Caco-2 (cell line): ENCODE results near the gene PHLDB1. TPM values are rescaled to one million over a fixed set of nuclear protein-coding genes. Genes with fewer than 3 reads are reported as not detected.
A peak's percentile ranks its signal among the peaks of the same experiment; 100 is the strongest.

Experiments used
- BruUV-seq: library from RNA; stranded (reverse); fragments of 400-500 nt; replicated peaks from 2 replicates; lab custom pipeline; 2021; lab: Mats Ljungman, UMichigan
- CTCF ChIA-PET: fragments of 300-600 bp; sonication (Branson Sonifier 250); formaldehyde crosslinking; loops from one replicate; lab custom pipeline; 2022; ENCODE audit warnings: antibody characterized with exemption; lab: Charles Lee
- POLR2A ChIA-PET: fragments of 300-600 bp; sonication (Branson Sonifier 250); formaldehyde crosslinking; loops from one replicate; lab custom pipeline; 2022; ENCODE audit warnings: antibody characterized with exemption; lab: Charles Lee
- DNase-seq, 2 experiments: peaks; one replicate each; pipeline versions ENCODE4 v3.0.0 to v3.0.0-alpha.2; 2020 to 2022
- H3K27me3 ChIP-seq: replicated peaks from 2 replicates; pipeline ENCODE4 v1.6.0; 2011; ENCODE audit warnings: low read length; ENCODE audit not compliant: control insufficient read depth, insufficient read depth
- H3K36me3 ChIP-seq: 2 replicates; pipeline ENCODE4 v1.5.1; 2011; ENCODE audit warnings: low read length; ENCODE audit not compliant: control insufficient read depth, insufficient read depth
- H3K4me1 ChIP-seq: fragments of 250-450 bp; sonication (Bioruptor Pico); 2 replicates; pipeline ENCODE4 v1.5.1; 2020; ENCODE audit warnings: mild to moderate bottlenecking
- H3K4me3 ChIP-seq: 2 replicates; pipeline ENCODE4 v1.5.1; 2011; ENCODE audit warnings: low read depth, mild to moderate bottlenecking, control low read depth, low read length
- H3K9me3 ChIP-seq: fragments of 250-450 bp; sonication (Bioruptor Pico); 2 replicates; pipeline ENCODE4 v1.5.1; 2020; ENCODE audit warnings: mild to moderate bottlenecking, moderate library complexity
- H3K27ac Mint-ChIP-seq: one replicate; pipeline ENCODE4 v1.8.0; 2022; ENCODE audit warnings: mixed read lengths; ENCODE audit not compliant: unreplicated experiment
- H3K27me3 Mint-ChIP-seq: one replicate; pipeline ENCODE4 v1.8.0; 2022; ENCODE audit warnings: mixed read lengths; ENCODE audit not compliant: insufficient read depth, unreplicated experiment
- H3K36me3 Mint-ChIP-seq: one replicate; pipeline ENCODE4 v1.8.0; 2022; ENCODE audit warnings: mild to moderate bottlenecking, mixed read lengths; ENCODE audit not compliant: insufficient read depth, unreplicated experiment
- H3K4me1 Mint-ChIP-seq: one replicate; pipeline ENCODE4 v1.8.0; 2022; ENCODE audit warnings: low read depth, mixed read lengths; ENCODE audit not compliant: unreplicated experiment
- H3K4me3 Mint-ChIP-seq: one replicate; pipeline ENCODE4 v1.8.0; 2022; ENCODE audit warnings: mild to moderate bottlenecking, moderate library complexity, mixed read lengths; ENCODE audit not compliant: unreplicated experiment
- H3K9me3 Mint-ChIP-seq: one replicate; pipeline ENCODE4 v1.8.0; 2022; ENCODE audit warnings: mixed read lengths; ENCODE audit not compliant: unreplicated experiment
- intact Hi-C: fragments of 100-400 bp; cut with micrococcal nuclease; formaldehyde crosslinking; loops from one replicate; pipeline ENCODE4 v1.10.0; 2022; ENCODE audit not compliant: unreplicated experiment
- microRNA-seq: library from miRNA; unstranded; fragments of <30 nt; microRNA quantifications from one replicate; pipeline ENCODE4 v1.2.0, GENCODE V29; 2022
- total RNA-seq: library from RNA; stranded (reverse); gene quantifications from 2 replicates; pipeline ENCODE4 v1.2.3, GENCODE V29; 2022
- TF ChIP-seq, protein P1 (sequence below), 2 experiments: fragments of 200-600 bp in 1 of 2; IDR thresholded peaks; 1 replicate in 1 of 2; 2 replicates in 1 of 2; pipeline versions ENCODE4 v1.5.1 to v1.8.0; 2011 to 2022; ENCODE audit warnings: antibody characterized with exemption in 1 of 2, control low read depth in 1 of 2, inconsistent platforms in 1 of 2, low read depth in 1 of 2, low read length in 1 of 2, mild to moderate bottlenecking in 1 of 2, moderate library complexity in 1 of 2; ENCODE audit not compliant: insufficient read depth in 1 of 2, severe bottlenecking in 1 of 2, unreplicated experiment in 1 of 2

The PHLDB1 gene
- total RNA-seq, 1 experiment from 2014 or later, result 72.1 TPM

DNA sequence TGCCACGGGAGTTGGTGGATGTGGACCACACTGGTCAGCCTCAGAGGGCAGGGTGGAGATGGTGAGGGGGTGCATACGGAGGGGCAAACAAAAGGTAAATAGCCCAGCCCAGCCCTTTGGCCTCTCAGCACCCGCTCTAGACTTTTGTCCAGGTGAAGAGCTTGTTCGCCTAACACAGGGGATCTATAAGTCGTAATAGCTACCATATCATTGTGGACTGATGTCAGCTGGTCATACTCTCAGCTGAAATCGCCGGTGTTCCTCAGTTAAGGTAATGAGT, 99.1 kb downstream of the PHLDB1 start:
- H3K4me3 ChIP-seq, result no peak overlapping the region
- no TSS peak for BruUV-seq
- H3K4me1 ChIP-seq, result peaks cover 5% of the 10 kb centered on the region; the same call in 1 of the 2 replicates
- CTCF ChIA-PET, result no interaction called here
- Mint-ChIP-seq H3K4me3 (no peak overlapping the region), H3K9me3 (no peaks in the 10 kb centered on the region), H3K36me3 (no peaks in the 10 kb centered on the region), H3K27ac (peak overlapping the region; percentile 15), H3K4me1 (no peaks in the 10 kb centered on the region), H3K27me3 (no peaks in the 10 kb centered on the region)
- H3K27me3 ChIP-seq, result no peaks in the 10 kb centered on the region
- no peaks in the 10 kb centered on the region for H3K36me3 ChIP-seq
- no peak for DNase-seq
- H3K9me3 ChIP-seq, result no peaks in the 10 kb centered on the region
- TF ChIP-seq, protein P1, sequence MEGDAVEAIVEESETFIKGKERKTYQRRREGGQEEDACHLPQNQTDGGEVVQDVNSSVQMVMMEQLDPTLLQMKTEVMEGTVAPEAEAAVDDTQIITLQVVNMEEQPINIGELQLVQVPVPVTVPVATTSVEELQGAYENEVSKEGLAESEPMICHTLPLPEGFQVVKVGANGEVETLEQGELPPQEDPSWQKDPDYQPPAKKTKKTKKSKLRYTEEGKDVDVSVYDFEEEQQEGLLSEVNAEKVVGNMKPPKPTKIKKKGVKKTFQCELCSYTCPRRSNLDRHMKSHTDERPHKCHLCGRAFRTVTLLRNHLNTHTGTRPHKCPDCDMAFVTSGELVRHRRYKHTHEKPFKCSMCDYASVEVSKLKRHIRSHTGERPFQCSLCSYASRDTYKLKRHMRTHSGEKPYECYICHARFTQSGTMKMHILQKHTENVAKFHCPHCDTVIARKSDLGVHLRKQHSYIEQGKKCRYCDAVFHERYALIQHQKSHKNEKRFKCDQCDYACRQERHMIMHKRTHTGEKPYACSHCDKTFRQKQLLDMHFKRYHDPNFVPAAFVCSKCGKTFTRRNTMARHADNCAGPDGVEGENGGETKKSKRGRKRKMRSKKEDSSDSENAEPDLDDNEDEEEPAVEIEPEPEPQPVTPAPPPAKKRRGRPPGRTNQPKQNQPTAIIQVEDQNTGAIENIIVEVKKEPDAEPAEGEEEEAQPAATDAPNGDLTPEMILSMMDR (IDR thresholded peaks at IDR 0.05; ENCODE audit: insufficient read depth in 1 of 2, low read depth in 1 of 2, low read length in 1 of 2, severe bottlenecking in 1 of 2, unreplicated experiment in 1 of 2), result no peak
- POLR2A ChIA-PET, result no interaction called here
- intact Hi-C loops, result no loop called here

Small RNA genes lying within 50 kb of the gene (microRNA-seq; reads per million reads assigned to microRNA genes)
- gene MIR6716, result not detected

Other genes starting within 250 kb of the PHLDB1 start
- gene UBE4A, start 248.0 kb upstream of the PHLDB1 start, total RNA-seq, result 103 and 106 TPM in 2 replicates
- 537 and 576 TPM in 2 replicates for gene ATP5MG, start 206.0 kb upstream of the PHLDB1 start, total RNA-seq
- 93.9 and 107 TPM in 2 replicates for gene KMT2A, start 171.1 kb upstream of the PHLDB1 start, total RNA-seq
- gene TTC36, start 80.1 kb upstream of the PHLDB1 start, total RNA-seq, result 1.2 and 3.3 TPM in 2 replicates
- 53.8 and 63.1 TPM in 2 replicates for gene TMEM25, start 76.4 kb upstream of the PHLDB1 start, total RNA-seq
- 26.8 and 30.6 TPM in 2 replicates for gene IFT46, start 41.7 kb upstream of the PHLDB1 start, total RNA-seq
- 313 and 330 TPM in 2 replicates for gene ARCN1, start 35.2 kb upstream of the PHLDB1 start, total RNA-seq
- not detected in 2 replicates for gene TREH, start 72.0 kb downstream of the PHLDB1 start, total RNA-seq
- gene DDX6, start 183.5 kb downstream of the PHLDB1 start, total RNA-seq, result 131 and 135 TPM in 2 replicates